ENCODE data around the gene CYBA.

CYBA gene

GRCh38 chr16:88650749-88651275 is at the start of gene CYBA:
CYBA (minus strand) TSS chr16:88651053; CDS start chr16:88651013, 40 bp downstream.
- DNase-seq (ENCODE audit: low spot score), result peak; percentile 68
- H3K27ac ChIP-seq, result peak within 1 kb of the TSS; percentile 71

GRCh38 chr16:88700322-88700635 is 49.4 kb upstream of the CYBA start:
- ChIA-PET CTCF (no interaction called here), POLR2A (ENCODE audit: low non-redundant PET) (no interaction called here)
- no peak for DNase-seq (ENCODE audit: low spot score)
- 0 out of 2 replicates have a peak overlapping the region, but pooled peaks have one; percentile 6 for H3K27ac ChIP-seq
- TF ChIP-seq, protein P1, sequence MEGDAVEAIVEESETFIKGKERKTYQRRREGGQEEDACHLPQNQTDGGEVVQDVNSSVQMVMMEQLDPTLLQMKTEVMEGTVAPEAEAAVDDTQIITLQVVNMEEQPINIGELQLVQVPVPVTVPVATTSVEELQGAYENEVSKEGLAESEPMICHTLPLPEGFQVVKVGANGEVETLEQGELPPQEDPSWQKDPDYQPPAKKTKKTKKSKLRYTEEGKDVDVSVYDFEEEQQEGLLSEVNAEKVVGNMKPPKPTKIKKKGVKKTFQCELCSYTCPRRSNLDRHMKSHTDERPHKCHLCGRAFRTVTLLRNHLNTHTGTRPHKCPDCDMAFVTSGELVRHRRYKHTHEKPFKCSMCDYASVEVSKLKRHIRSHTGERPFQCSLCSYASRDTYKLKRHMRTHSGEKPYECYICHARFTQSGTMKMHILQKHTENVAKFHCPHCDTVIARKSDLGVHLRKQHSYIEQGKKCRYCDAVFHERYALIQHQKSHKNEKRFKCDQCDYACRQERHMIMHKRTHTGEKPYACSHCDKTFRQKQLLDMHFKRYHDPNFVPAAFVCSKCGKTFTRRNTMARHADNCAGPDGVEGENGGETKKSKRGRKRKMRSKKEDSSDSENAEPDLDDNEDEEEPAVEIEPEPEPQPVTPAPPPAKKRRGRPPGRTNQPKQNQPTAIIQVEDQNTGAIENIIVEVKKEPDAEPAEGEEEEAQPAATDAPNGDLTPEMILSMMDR (conservative IDR thresholded peaks at IDR 0.05; ENCODE audit: low read depth), result no peak

More at GRCh38 chr16:88650749-88651275, at the start of gene CYBA:
- CTCF ChIA-PET, result interaction anchor here (0.7 kb wide), 1 partner anchor 18 kb away, joined by 3 read pairs; no protein-coding TSS in a partner anchor
- TF ChIP-seq, protein P1 (conservative IDR thresholded peaks at IDR 0.05; ENCODE audit: low read depth), result no peak
- POLR2A ChIA-PET (ENCODE audit: low non-redundant PET), result interaction anchor here (0.6 kb wide), 1 partner anchor 12 kb away, joined by 3 read pairs; the partner anchor contains the start of gene MVD

DNA sequence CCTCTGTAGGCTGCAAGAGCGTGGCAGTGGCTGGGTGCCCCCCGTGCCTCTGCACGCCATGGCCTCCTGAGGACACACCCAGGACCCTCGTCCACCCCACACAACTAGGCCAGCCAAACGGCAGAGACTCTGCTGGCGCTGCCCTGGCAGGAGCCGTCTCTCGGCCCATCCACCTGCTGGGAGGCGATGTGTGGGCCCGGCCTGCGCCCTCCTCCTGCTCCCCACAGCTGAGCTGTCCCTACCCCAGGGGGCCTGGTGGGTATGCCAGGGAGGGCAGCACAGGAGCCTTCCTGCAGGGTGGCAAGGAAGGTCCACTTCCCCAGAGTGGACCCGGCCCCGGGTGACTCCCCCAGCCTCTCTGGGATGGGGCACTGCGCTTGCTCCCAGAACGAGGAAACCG is 48.3 kb upstream of the CYBA start:
- DNase-seq (ENCODE audit: low spot score), result no peak
- TF ChIP-seq, protein P1 (conservative IDR thresholded peaks at IDR 0.05; ENCODE audit: low read depth), result no peak

DNA sequence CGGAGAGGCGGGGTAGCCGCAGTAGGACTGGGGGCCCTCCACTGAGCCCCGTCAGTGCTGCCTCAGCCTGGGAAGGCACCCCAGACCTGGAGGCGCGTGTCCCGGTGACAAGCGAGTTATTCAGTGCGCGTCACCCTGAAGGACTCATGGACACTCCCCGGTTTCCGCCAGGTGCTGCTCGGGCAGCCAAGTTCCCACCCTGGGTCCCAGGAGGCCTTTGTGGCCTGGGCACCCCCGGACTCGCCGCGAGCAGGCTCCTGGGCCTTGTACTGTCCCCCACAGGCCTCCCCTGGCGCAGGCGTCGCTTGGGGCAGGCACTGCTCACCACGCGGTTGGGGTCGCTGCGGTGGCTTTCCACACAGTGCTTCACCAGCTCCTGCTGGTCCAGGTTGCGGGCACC is 47.8 kb upstream of the CYBA start:
- DNase-seq (ENCODE audit: low spot score), result no peak
- CTCF ChIA-PET, result interaction anchor here (0.5 to 1.1 kb wide), 4 partner anchors 9 to 57 kb away, joined by 3 to 5 read pairs (median 3); no protein-coding TSS in a partner anchor
- TF ChIP-seq, protein P1 (conservative IDR thresholded peaks at IDR 0.05; ENCODE audit: low read depth), result no peak
- no peak overlapping the region for H3K27ac ChIP-seq
- POLR2A ChIA-PET (ENCODE audit: low non-redundant PET), result no interaction called here

More for the DNA sequence above, 48.3 kb upstream of the CYBA start:
- H3K27ac ChIP-seq, result 0 out of 2 replicates have a peak overlapping the region, but pooled peaks have one; percentile 6
- POLR2A ChIA-PET (ENCODE audit: low non-redundant PET), result no interaction called here
- CTCF ChIA-PET, result no interaction called here

GRCh38 chr16:88697831-88698615 is 47.2 kb upstream of the CYBA start:
- H3K27ac ChIP-seq, result no peak overlapping the region
- no peak for DNase-seq (ENCODE audit: low spot score)
- TF ChIP-seq, protein P1 (conservative IDR thresholded peaks at IDR 0.05; ENCODE audit: low read depth), result no peak

DNA sequence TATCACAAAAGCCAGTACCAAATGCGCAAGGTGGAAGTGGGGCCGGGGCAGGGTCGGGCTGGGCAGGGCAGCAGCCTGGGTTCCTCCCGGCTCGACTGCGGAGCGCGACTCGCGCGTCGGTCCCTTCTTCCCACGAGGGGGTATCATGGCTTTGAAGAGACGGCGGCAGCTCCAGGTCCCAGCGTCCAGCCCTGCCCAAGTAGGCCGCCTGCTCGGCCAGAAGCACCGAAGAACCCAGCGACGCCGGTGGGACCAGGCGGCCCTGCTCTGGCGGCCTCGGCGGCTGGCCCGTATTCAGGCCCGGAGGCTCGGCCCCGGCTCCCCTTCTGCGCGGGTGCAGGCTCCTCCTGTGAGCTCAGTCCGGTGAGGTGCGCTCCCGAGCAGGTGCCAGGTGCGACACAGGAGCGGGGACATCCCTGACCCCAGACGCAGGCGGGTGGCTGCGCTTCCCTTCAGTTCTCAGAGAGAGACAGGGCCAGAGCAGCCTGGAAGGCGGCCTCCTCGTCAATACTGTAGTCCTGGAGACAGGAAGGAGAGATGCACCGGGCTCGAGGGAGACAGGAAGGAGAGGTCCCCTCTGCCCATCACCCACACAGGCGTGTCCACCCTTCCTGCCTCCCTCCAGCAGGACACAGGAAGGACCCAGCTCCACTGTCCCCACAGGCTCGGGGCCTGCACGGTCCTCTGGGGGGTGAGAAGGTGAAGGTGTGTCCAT is 46.4 kb upstream of the CYBA start:
- TF ChIP-seq, protein P1 (conservative IDR thresholded peaks at IDR 0.05; ENCODE audit: low read depth), result no peak
- POLR2A ChIA-PET (ENCODE audit: low non-redundant PET), result no interaction called here

More at GRCh38 chr16:88697831-88698615, 47.2 kb upstream of the CYBA start:
- ChIA-PET CTCF (interaction anchor here (0.5 to 1.1 kb wide), 5 partner anchors 9 to 64 kb away, joined by 3 to 5 read pairs (median 3); no protein-coding TSS in a partner anchor), POLR2A (ENCODE audit: low non-redundant PET) (no interaction called here)

More for the DNA sequence above, 46.4 kb upstream of the CYBA start:
- DNase-seq (ENCODE audit: low spot score), result no peak
- CTCF ChIA-PET, result interaction anchor here (0.8 to 1.1 kb wide), 3 partner anchors 8 to 65 kb away, joined by 3 to 5 read pairs (median 3); no protein-coding TSS in a partner anchor
- no peak overlapping the region for H3K27ac ChIP-seq
